ENCODE measurements around the gene FN3K. TPM values are rescaled to one million over a fixed set of nuclear protein-coding genes. Genes with fewer than 3 reads are reported as not detected.
"Not testable (repeated sequence)": the region's sequence is repeated elsewhere in the genome, so short reads cannot be mapped to it uniquely, and the experiment has no call there.

The FN3K gene
- polyA plus RNA-seq, 2 of the 4 experiments (the other 2 are of a cell fraction), result 1.3 to 13.2 TPM

- TF ChIP-seq CHD4 (IDR thresholded peaks at IDR 0.05; ENCODE audit: borderline replicate concordance), result no peak
- TF ChIP-seq HDAC2 (IDR thresholded peaks at IDR 0.05), result no peak
- TF ChIP-seq JUN (IDR thresholded peaks at IDR 0.05), result no peak
- TF ChIP-seq SREBF2 (IDR thresholded peaks at IDR 0.05), result no peak
- TF ChIP-seq RAD21 (conservative IDR thresholded peaks at IDR 0.05 in 1 of 2, IDR thresholded peaks at IDR 0.05 in 1 of 2), result peak; percentile 97 to 98
- TF ChIP-seq HES2 (IDR thresholded peaks at IDR 0.05), result no peak
- no peak for TF ChIP-seq ZSCAN20 (CRISPR knock-in tag; IDR thresholded peaks at IDR 0.05)
- no peak for TF ChIP-seq EHMT2 (IDR thresholded peaks at IDR 0.05; ENCODE audit: low read depth)
- TF ChIP-seq EHF (CRISPR knock-in tag; IDR thresholded peaks at IDR 0.05), result no peak
- peak; percentile 99 for TF ChIP-seq CTCF (IDR thresholded peaks at IDR 0.05)
These were observed 46.5 kb downstream of the FN3K start (continued) for GRCh38 chr17:82781894-82782274.

- DNase-seq (ENCODE audit: low read depth in 1 of 2, low spot score in 1 of 2) (no peak), ATAC-seq (no peak), FAIRE-seq (no peak)
- 96% methylated on average over 41 of the region's 42 CpGs for WGBS (ENCODE audit: missing lambda C conversion rate)
- Histone ChIP-seq H3K4me1 (no peaks in the 10 kb centered on the region), H3K27ac (no peak overlapping the region), H3K4me3 (no peak overlapping the region), H3K4me2 (no peak overlapping the region), H3K9me3 (no peaks in the 10 kb centered on the region)
- TF ChIP-seq EHMT2 (IDR thresholded peaks at IDR 0.05; ENCODE audit: low read depth), result no peak
- ChIA-PET POLR2A (no interaction called here), CTCF (interaction anchor here (0.7 to 20.7 kb wide), 14 partner anchors 9 to 421 kb away, joined by 3 to 450 read pairs (median 5); no protein-coding TSS in a partner anchor)
These were observed 47.3 kb downstream of the FN3K start for GRCh38 chr17:82782657-82783207.

- Histone ChIP-seq H3K4me2 (no peak overlapping the region), H3K4me3 (no peak overlapping the region), H3K4me1 (no peaks in the 10 kb centered on the region), H3K27ac (no peak overlapping the region), H3K9me3 (no peaks in the 10 kb centered on the region)
- POLR2A ChIA-PET, result no interaction called here
- no peak for ATAC-seq
- 93% methylated on average over 18 of the region's 18 CpGs for WGBS (ENCODE audit: missing lambda C conversion rate)
- no peak for TF ChIP-seq ATOH8 (CRISPR knock-in tag; IDR thresholded peaks at IDR 0.05; ENCODE audit: low read depth)
- TF ChIP-seq ZNF302 (CRISPR knock-in tag; IDR thresholded peaks at IDR 0.05), result no peak
- no peak for TF ChIP-seq MAX (IDR thresholded peaks at IDR 0.05)
- TF ChIP-seq MAZ (IDR thresholded peaks at IDR 0.05; ENCODE audit: borderline replicate concordance, low read depth, low read length), result no peak
- TF ChIP-seq HDAC2 (IDR thresholded peaks at IDR 0.05), result no peak
- no peak for TF ChIP-seq MYC (IDR thresholded peaks at IDR 0.05; ENCODE audit: borderline replicate concordance, low read length)
- no peak for TF ChIP-seq JUNB (IDR thresholded peaks at IDR 0.05)
- TF ChIP-seq EP300 (IDR thresholded peaks at IDR 0.05), result no peak
- TF ChIP-seq ESRRA (IDR thresholded peaks at IDR 0.05; ENCODE audit: borderline replicate concordance, low read length), result no peak
- no peak for TF ChIP-seq CHD2 (IDR thresholded peaks at IDR 0.05; ENCODE audit: low read length, partially characterized antibody)
- TF ChIP-seq SREBF2 (IDR thresholded peaks at IDR 0.05), result no peak
- TF ChIP-seq BCL3 (IDR thresholded peaks at IDR 0.05), result no peak
- no peak for TF ChIP-seq RFX5 (IDR thresholded peaks at IDR 0.05)
- no peak for TF ChIP-seq RAD21 (conservative IDR thresholded peaks at IDR 0.05 in 1 of 2, IDR thresholded peaks at IDR 0.05 in 1 of 2)
- TF ChIP-seq ZSCAN20 (CRISPR knock-in tag; IDR thresholded peaks at IDR 0.05), result no peak
- TF ChIP-seq REST (IDR thresholded peaks at IDR 0.05), result no peak
- no peak for TF ChIP-seq RNF2 (IDR thresholded peaks at IDR 0.05; ENCODE audit: borderline replicate concordance, low read depth)
- no peak for TF ChIP-seq HOXA7 (CRISPR knock-in tag; IDR thresholded peaks at IDR 0.05)
- TF ChIP-seq EHMT2 (IDR thresholded peaks at IDR 0.05; ENCODE audit: low read depth), result no peak
- TF ChIP-seq KDM1A (IDR thresholded peaks at IDR 0.05; ENCODE audit: low read depth), result no peak
- CTCF ChIA-PET, result no interaction called here
- DNase-seq (ENCODE audit: low read depth in 1 of 2, low spot score in 1 of 2), result no peak
- no peak for FAIRE-seq
These were observed 48.1 kb downstream of the FN3K start for GRCh38 chr17:82783498-82783897.

GRCh38 chr17:82785581-82785980 lies 50.2 kb downstream of the FN3K start:
- POLR2A ChIA-PET; H3K4me2 ChIP-seq; H3K9me3 ChIP-seq; H3K27ac ChIP-seq; H3K4me3 ChIP-seq; H3K4me1 ChIP-seq; DNase-seq (ENCODE audit: low read depth in 1 of 2, low spot score in 1 of 2); ATAC-seq; FAIRE-seq: not testable (repeated sequence)
- WGBS (ENCODE audit: missing lambda C conversion rate), result 88% methylated on average over 4 of the region's 16 CpGs
- CTCF ChIA-PET, result interaction anchor here (0.6 to 1.8 kb wide), 3 partner anchors 8 to 117 kb away, joined by 3 to 4 read pairs (median 4); no protein-coding TSS in a partner anchor
